NT2/D1 (cell line): ENCODE data around the gene HOTAIR.

Source experiments
- DNase-seq: peaks from one replicate; pipeline ENCODE4 v3.0.0-alpha.2; 2011; ENCODE audit warnings: low read depth, low spot score
- H3K27me3 ChIP-seq: 2 replicates; pipeline ENCODE4 v1.6.0; 2011; ENCODE audit warnings: mild to moderate bottlenecking; ENCODE audit not compliant: insufficient read length, insufficient read depth
- H3K36me3 ChIP-seq: 2 replicates; pipeline ENCODE4 v1.6.1; 2011; ENCODE audit warnings: mild to moderate bottlenecking, low read length, mixed read lengths; ENCODE audit not compliant: insufficient read depth, insufficient read length
- H3K4me1 ChIP-seq: 2 replicates; pipeline ENCODE4 v1.5.1; 2011; ENCODE audit not compliant: insufficient read depth, insufficient read length
- H3K4me3 ChIP-seq: 2 replicates; pipeline ENCODE4 v1.5.1; 2011; ENCODE audit warnings: low read depth; ENCODE audit not compliant: insufficient read length
- H3K9ac ChIP-seq: 2 replicates; pipeline ENCODE4 v1.6.0; 2011; ENCODE audit warnings: low read depth; ENCODE audit not compliant: insufficient read length
- H3K9me3 ChIP-seq: 2 replicates; pipeline ENCODE4 v1.5.1; 2011; ENCODE audit warnings: mild to moderate bottlenecking, low read length; ENCODE audit not compliant: insufficient read depth
- SUZ12 ChIP-seq: IDR thresholded peaks from 2 replicates; pipeline ENCODE4 v1.6.1; 2011; ENCODE audit not compliant: insufficient read length, insufficient read depth; ENCODE audit errors: extremely low read depth
- YY1 ChIP-seq: IDR thresholded peaks from 2 replicates; pipeline ENCODE4 v1.6.1; 2011; ENCODE audit not compliant: insufficient read length, insufficient read depth
- ZNF274 ChIP-seq: IDR thresholded peaks from 2 replicates; pipeline ENCODE4 v1.6.1; 2011; ENCODE audit warnings: mild to moderate bottlenecking, low read depth, low read length

Gene HOTAIR

DNA sequence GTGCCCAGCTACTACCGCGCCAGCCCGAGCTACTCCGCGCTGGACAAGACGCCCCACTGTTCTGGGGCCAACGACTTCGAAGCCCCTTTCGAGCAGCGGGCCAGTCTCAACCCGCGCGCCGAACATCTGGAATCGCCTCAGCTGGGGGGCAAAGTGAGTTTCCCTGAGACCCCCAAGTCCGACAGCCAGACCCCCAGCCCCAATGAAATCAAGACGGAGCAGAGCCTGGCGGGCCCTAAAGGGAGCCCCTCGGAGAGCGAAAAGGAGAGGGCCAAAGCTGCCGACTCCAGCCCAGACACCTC is 10.9 kb upstream of the HOTAIR start:
- TF ChIP-seq SUZ12 (peak; percentile 6), ZNF274 (no peak)
- no peak for DNase-seq
- no peaks in the 10 kb centered on the region for H3K4me1 ChIP-seq
- H3K9ac ChIP-seq, result no peak overlapping the region
- H3K27me3 ChIP-seq, result peaks cover 96% of the 10 kb centered on the region
- peaks cover 11% of the 10 kb centered on the region; the same call in 1 of the 2 replicates for H3K9me3 ChIP-seq
- no peaks in the 10 kb centered on the region for H3K36me3 ChIP-seq
- no peak overlapping the region for H3K4me3 ChIP-seq

DNA sequence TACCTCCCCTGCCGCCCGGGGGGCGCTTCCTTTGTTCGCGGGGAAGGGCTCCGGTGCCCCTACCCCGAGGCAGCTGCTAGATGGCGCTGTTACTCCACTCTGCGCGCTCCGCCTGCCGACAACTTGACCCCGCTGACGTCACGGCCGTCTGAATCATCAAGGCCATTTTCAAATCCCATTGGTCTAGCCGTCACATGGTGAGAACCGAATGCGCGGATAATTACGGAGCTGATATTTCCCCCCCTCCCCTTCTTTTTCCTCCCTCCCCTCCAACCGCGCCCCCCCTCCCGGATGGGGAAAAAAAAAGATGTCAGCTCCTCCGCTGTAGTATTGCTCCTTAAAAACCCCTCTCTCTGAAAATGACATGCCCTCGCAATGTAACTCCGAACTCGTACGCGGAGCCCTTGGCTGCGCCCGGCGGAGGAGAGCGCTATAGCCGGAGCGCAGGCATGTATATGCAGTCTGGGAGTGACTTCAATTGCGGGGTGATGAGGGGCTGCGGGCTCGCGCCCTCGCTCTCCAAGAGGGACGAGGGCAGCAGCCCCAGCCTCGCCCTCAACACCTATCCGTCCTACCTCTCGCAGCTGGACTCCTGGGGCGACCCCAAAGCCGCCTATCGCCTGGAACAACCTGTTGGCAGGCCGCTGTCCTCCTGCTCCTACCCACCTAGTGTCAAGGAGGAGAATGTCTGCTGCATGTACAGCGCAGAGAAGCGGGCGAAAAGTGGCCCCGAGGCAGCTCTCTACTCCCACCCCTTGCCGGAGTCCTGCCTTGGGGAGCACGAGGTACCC is 10.3 kb upstream of the HOTAIR start, which contains the start of gene HOXC10:
HOXC10 (plus strand) TSS at position 246 of the 791 bp plus-strand sequence; CDS start at position 360, 114 bp downstream.
- peaks cover 96% of the 10 kb centered on the region for H3K27me3 ChIP-seq
- DNase-seq, result peak; percentile 72
- H3K36me3 ChIP-seq, result no peaks in the 10 kb centered on the region
- TF ChIP-seq YY1 (no peak), SUZ12 (no peak), ZNF274 (no peak)
- H3K4me3 ChIP-seq, result no peak within 1 kb of the TSS
- peaks cover 11% of the 10 kb centered on the region; the same call in 1 of the 2 replicates for H3K9me3 ChIP-seq
- H3K4me1 ChIP-seq, result no peaks in the 10 kb centered on the region
- H3K9ac ChIP-seq, result no peak within 1 kb of the TSS

DNA sequence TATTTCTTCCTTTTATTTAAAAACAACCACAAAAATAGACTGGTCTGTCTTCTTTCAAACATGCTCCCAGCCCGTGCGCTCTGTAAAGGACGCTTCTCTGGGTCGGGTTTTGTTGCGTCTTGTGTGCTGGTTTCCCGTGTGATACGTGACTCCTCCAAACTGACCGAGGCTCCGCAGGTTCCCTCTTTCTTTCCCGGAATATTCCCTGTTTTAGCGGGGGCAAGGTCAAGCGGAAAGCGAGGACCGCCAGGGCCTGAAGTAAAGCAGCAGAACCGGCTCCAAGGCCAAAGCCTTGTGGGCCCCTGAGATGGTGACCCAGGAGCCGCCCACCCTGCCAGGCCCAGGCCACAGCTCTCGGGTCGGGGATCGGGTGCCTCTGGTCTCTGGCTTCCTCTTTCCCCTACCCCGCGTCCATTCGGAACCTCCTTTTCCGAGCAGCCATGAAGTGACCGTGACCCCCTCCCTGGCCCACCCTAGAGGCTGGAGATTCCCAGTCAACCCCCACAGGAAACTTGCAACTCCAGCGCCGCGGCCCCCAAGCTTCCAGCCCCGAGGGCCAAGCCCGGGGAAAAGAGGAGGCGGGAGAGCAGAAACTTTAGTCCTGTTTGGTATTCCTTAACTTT is 9.3 kb upstream of the HOTAIR start:
- Histone ChIP-seq H3K9ac (no peak overlapping the region), H3K9me3 (peaks cover 11% of the 10 kb centered on the region; the same call in 1 of the 2 replicates), H3K4me1 (no peaks in the 10 kb centered on the region), H3K36me3 (no peaks in the 10 kb centered on the region), H3K4me3 (no peak overlapping the region), H3K27me3 (peaks cover 96% of the 10 kb centered on the region)
- no peak for DNase-seq
- TF ChIP-seq ZNF274 (no peak), YY1 (no peak), SUZ12 (no peak)

DNA sequence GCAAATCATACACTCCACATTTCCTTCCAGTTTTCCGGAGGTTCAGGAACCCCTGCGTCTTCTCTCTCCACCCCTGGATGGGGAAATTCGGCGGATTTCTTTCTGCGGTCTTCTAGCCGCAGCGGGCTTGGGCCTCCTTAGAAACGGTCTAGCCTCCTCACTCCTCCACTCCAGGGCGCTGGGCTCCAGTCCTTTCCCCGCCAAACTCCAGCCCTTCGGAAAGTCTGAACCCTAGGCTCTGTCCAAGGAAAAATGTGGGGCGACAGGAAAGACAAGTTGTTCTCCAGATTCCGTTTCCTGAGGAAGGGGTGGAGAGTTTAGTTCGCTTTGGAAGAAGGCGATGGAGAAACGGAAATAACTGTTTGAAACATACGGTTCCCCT is 8.8 kb upstream of the HOTAIR start:
- Histone ChIP-seq H3K4me1 (no peaks in the 10 kb centered on the region), H3K36me3 (no peaks in the 10 kb centered on the region), H3K9ac (no peak overlapping the region), H3K27me3 (peaks cover 96% of the 10 kb centered on the region), H3K9me3 (peaks cover 11% of the 10 kb centered on the region; the same call in 1 of the 2 replicates), H3K4me3 (no peak overlapping the region)
- DNase-seq, result no peak
- TF ChIP-seq ZNF274, result no peak
- TF ChIP-seq YY1, result no peak
- no peak for TF ChIP-seq SUZ12

GRCh38 chr12:53982648-53983567 is 8.2 kb upstream of the HOTAIR start:
- Histone ChIP-seq H3K9ac (no peak overlapping the region), H3K4me3 (no peak overlapping the region), H3K36me3 (no peaks in the 10 kb centered on the region), H3K4me1 (no peaks in the 10 kb centered on the region), H3K9me3 (peaks cover 11% of the 10 kb centered on the region; the same call in 1 of the 2 replicates), H3K27me3 (peaks cover 96% of the 10 kb centered on the region)
- DNase-seq, result no peak
- TF ChIP-seq ZNF274 (no peak), YY1 (no peak), SUZ12 (no peak)

DNA sequence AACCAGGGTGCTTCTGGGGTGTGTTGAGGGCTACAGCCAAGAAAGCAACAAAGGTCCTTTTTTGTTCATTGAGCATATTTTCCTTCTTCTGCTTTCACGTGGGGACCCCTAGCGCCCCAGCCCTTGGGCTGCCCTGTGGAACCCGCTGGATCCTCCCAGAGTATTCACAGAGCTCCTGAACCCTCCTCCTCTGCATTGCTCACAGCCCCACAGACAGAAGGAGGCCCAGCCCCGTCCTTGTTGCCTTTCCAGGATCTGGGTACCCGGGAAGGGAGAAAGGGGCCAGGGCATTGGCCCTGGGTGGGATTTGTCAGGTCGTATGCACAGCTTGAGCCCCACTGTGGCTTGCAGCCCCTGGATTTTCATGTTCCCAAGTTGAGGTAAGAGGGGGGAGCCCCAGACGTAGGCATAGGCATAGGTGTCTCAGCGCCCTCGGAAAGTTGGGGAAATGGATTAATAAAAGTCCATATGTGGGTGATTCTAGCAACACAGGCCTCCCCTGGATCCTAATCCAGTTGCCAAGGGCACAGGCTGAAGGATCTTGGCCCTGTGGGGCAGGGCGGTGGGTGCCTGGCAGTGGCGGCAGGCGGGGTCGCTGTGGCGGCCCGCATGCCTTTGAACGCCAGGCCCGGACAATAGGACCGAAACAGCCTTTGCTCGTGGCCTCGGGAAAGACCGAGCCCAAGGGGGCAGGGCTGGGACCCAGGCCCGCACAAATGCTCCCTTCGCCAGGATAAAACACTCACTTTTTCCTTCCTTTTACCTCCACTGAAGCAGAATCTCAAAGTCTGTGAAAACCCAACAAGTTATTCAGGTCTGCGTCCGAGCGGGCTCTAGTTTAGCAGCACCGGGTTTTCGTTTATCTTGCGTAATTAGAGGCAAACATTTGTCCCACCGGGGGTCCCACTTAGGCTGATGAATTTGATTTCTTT is 7.1 kb upstream of the HOTAIR start:
- no peak overlapping the region for H3K4me3 ChIP-seq

More for the DNA sequence above, 7.1 kb upstream of the HOTAIR start:
- DNase-seq, result no peak
- H3K9ac ChIP-seq, result no peak overlapping the region
- TF ChIP-seq SUZ12 (peak; percentile 39), YY1 (no peak)
- no peaks in the 10 kb centered on the region for H3K36me3 ChIP-seq
- H3K27me3 ChIP-seq, result peaks cover 96% of the 10 kb centered on the region
- peaks cover 11% of the 10 kb centered on the region; the same call in 1 of the 2 replicates for H3K9me3 ChIP-seq
- no peaks in the 10 kb centered on the region for H3K4me1 ChIP-seq
